A549 (cell line): ENCODE measurements around the gene NLRX1.

Experiments used
- BHLHE40 ChIP-seq: IDR thresholded peaks from 2 replicates; pipeline ENCODE4 v1.6.1; 2012; ENCODE audit warnings: low read depth, low read length, inconsistent platforms
- CTCF ChIP-seq: fragments of >200 bp; sonication (Bioruptor Twin); formaldehyde crosslinking; IDR thresholded peaks from 3 replicates; pipeline ENCODE4 v1.5.1; 2016
- EP300 ChIP-seq, 2 experiments: fragments of >200 bp; sonication (Bioruptor Twin); formaldehyde crosslinking; IDR thresholded peaks; 2 replicates in 1 of 2; 3 replicates in 1 of 2; pipeline ENCODE4 v1.6.1; 2016 to 2017
- MAFK ChIP-seq: fragments of 450-650 bp; IDR thresholded peaks from 2 replicates; pipeline ENCODE4 v1.6.1; 2014; ENCODE audit not compliant: partially characterized antibody
- MAX ChIP-seq: IDR thresholded peaks from 2 replicates; pipeline ENCODE4 v1.6.1; 2012
- POLR2A ChIP-seq: IDR thresholded peaks from 2 replicates; pipeline ENCODE4 v1.6.1; 2012; ENCODE audit warnings: mild to moderate bottlenecking, low read length
- REST ChIP-seq: fragments of 200-600 bp; sonication (generic); IDR thresholded peaks from 2 replicates; pipeline ENCODE4 v1.6.1; 2016; ENCODE audit warnings: antibody characterized with exemption, mild to moderate bottlenecking, moderate library complexity
- RFX5 ChIP-seq: fragments of 450-650 bp; IDR thresholded peaks from 2 replicates; pipeline ENCODE4 v1.7.1; 2014; ENCODE audit warnings: antibody characterized with exemption, mild to moderate bottlenecking, moderate library complexity

- TF ChIP-seq POLR2A (no peak), CTCF (peak; percentile 44), MAFK (no peak), MAX (no peak), BHLHE40 (no peak), REST (no peak), RFX5 (no peak), EP300 (IDR thresholded peaks at IDR 0.05) (no peak)
Measured at GRCh38 chr11:119144825-119145486, 23.6 kb upstream of the NLRX1 start.
